Parathyroid adenoma (tissue), 2 donors: ENCODE results near the gene UBB.

Source experiments
- H2AFZ ChIP-seq: fragments of 300-600 bp; sonication (generic); one replicate; pipeline ENCODE4 v1.7.0; 2017; ENCODE audit warnings: antibody characterized with exemption, mild to moderate bottlenecking
- H3K27ac ChIP-seq: fragments of 300-600 bp; sonication (generic); one replicate; pipeline ENCODE4 v1.7.0; 2017
- H3K27me3 ChIP-seq: fragments of 300-600 bp; sonication (generic); one replicate; pipeline ENCODE4 v1.7.0; 2017; ENCODE audit warnings: low read length; ENCODE audit not compliant: control insufficient read depth, insufficient read depth
- H3K36me3 ChIP-seq: fragments of 300-600 bp; sonication (generic); one replicate; pipeline ENCODE4 v1.7.0; 2017; ENCODE audit warnings: low read length; ENCODE audit not compliant: control insufficient read depth, insufficient read depth
- H3K4me1 ChIP-seq: fragments of 300-600 bp; sonication (generic); one replicate; pipeline ENCODE4 v1.7.0; 2017; ENCODE audit warnings: control low read depth
- H3K4me2 ChIP-seq: fragments of 300-600 bp; sonication (generic); one replicate; pipeline ENCODE4 v1.7.0; 2017; ENCODE audit warnings: low read length
- H3K4me3 ChIP-seq: fragments of 300-600 bp; sonication (generic); one replicate; pipeline ENCODE4 v1.7.0; 2017; ENCODE audit warnings: low read depth, low read length
- H3K79me2 ChIP-seq: fragments of 300-600 bp; sonication (generic); one replicate; pipeline ENCODE4 v1.7.0; 2017; ENCODE audit warnings: control low read depth
- H3K9ac ChIP-seq: fragments of 300-600 bp; sonication (generic); one replicate; pipeline ENCODE4 v1.7.0; 2017; ENCODE audit warnings: mild to moderate bottlenecking
- H3K9me3 ChIP-seq: fragments of 300-600 bp; sonication (generic); one replicate; pipeline ENCODE4 v1.7.0; 2017; ENCODE audit warnings: low read length; ENCODE audit not compliant: control insufficient read depth
- TF ChIP-seq, protein P1 (sequence below): fragments of 300-600 bp; sonication (generic); IDR thresholded peaks from one replicate; pipeline ENCODE4 v1.7.0; 2017; ENCODE audit warnings: antibody characterized with exemption, mild to moderate bottlenecking
- donor health status: primary hyperparathyroidism.

Gene UBB

DNA sequence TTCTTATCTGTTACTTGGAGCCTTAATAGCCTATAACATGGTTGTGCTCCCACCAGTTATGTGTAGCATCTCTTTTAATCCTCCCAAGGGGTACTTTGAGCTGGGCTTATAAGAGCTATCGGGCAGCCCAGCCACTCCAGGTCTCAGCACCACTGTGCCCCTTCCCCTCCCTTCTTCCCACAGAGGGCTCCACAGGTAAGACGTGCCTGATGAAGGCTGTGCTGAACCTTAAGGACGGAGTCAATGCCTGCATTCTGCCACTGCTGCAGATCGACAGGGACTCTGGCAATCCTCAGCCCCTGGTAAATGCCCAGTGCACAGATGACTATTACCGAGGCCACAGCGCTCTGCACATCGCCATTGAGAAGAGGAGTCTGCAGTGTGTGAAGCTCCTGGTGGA lies 41.5 kb downstream of the UBB start:
- no peaks in the 10 kb centered on the region for H3K9me3 ChIP-seq
- no peaks in the 10 kb centered on the region for H3K27me3 ChIP-seq
- no peak overlapping the region for H3K4me3 ChIP-seq
- no peaks in the 10 kb centered on the region for H3K36me3 ChIP-seq
- no peak overlapping the region for H2AFZ ChIP-seq
- H3K9ac ChIP-seq = no peak overlapping the region
- H3K4me2 ChIP-seq = no peak overlapping the region
- peaks cover 1% of the 10 kb centered on the region for H3K79me2 ChIP-seq
- no peak overlapping the region for H3K27ac ChIP-seq
- peaks cover 12% of the 10 kb centered on the region for H3K4me1 ChIP-seq
- TF ChIP-seq, protein P1, sequence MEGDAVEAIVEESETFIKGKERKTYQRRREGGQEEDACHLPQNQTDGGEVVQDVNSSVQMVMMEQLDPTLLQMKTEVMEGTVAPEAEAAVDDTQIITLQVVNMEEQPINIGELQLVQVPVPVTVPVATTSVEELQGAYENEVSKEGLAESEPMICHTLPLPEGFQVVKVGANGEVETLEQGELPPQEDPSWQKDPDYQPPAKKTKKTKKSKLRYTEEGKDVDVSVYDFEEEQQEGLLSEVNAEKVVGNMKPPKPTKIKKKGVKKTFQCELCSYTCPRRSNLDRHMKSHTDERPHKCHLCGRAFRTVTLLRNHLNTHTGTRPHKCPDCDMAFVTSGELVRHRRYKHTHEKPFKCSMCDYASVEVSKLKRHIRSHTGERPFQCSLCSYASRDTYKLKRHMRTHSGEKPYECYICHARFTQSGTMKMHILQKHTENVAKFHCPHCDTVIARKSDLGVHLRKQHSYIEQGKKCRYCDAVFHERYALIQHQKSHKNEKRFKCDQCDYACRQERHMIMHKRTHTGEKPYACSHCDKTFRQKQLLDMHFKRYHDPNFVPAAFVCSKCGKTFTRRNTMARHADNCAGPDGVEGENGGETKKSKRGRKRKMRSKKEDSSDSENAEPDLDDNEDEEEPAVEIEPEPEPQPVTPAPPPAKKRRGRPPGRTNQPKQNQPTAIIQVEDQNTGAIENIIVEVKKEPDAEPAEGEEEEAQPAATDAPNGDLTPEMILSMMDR = no peak

DNA sequence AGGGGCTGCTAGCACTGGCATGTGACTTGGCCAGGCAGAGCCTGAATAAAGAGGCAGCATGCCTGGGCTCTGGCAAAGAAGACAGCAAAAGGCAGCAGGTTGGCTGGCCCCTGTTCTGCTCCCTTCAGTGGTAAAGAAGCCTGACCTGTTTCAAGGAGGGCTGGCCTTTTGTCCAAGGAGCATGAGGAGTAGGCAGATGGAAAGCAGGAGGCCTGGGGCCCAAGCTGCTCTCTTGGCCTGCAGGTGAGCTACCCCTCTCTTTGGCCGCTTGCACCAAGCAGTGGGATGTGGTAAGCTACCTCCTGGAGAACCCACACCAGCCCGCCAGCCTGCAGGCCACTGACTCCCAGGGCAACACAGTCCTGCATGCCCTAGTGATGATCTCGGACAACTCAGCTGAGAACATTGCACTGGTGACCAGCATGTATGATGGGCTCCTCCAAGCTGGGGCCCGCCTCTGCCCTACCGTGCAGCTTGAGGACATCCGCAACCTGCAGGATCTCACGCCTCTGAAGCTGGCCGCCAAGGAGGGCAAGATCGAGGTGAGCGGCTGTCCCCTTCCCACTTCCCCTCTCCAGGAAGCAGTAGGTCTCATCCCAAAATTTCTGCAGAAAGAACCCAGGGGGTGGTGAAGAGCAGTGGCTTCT lies 42.5 kb downstream of the UBB start:
- H3K4me2 ChIP-seq = no peak overlapping the region

DNA sequence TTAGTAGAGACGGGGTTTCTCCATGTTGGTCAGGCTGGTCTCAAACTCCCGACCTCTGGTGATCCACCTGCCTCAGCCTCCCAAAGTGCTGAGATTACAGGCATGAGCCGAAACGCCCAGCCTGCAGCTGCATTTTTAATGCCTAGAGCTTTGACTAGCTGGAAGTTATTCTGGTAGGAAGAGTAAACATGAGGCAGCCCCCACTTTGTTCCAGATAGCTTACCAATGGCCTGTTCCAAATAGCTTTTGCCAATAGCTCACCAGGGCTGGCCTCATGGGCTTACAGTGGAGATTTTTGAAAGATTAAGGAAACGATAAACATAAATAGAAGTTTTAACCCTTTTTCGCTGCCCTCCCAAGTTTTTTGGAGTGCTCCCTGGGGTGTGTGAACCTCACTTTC lies 44.3 kb downstream of the UBB start:
- H3K9ac ChIP-seq = no peak overlapping the region
- H3K4me1 ChIP-seq = peaks cover 3% of the 10 kb centered on the region
- no peak overlapping the region for H3K4me3 ChIP-seq
- H2AFZ ChIP-seq = no peak overlapping the region
- no peaks in the 10 kb centered on the region for H3K27me3 ChIP-seq
- H3K36me3 ChIP-seq = no peaks in the 10 kb centered on the region
- TF ChIP-seq, protein P1 = no peak
- H3K4me2 ChIP-seq = no peak overlapping the region
- H3K9me3 ChIP-seq = no peaks in the 10 kb centered on the region
- H3K79me2 ChIP-seq = no peaks in the 10 kb centered on the region
- no peak overlapping the region for H3K27ac ChIP-seq

More for the DNA sequence above, 42.5 kb downstream of the UBB start:
- Histone ChIP-seq H3K4me3 (no peak overlapping the region), H3K36me3 (no peaks in the 10 kb centered on the region), H3K9me3 (no peaks in the 10 kb centered on the region), H3K4me1 (peaks cover 10% of the 10 kb centered on the region), H3K9ac (no peak overlapping the region), H3K79me2 (no peaks in the 10 kb centered on the region), H2AFZ (no peak overlapping the region), H3K27me3 (no peaks in the 10 kb centered on the region), H3K27ac (no peak overlapping the region)
- TF ChIP-seq, protein P1 = no peak

DNA sequence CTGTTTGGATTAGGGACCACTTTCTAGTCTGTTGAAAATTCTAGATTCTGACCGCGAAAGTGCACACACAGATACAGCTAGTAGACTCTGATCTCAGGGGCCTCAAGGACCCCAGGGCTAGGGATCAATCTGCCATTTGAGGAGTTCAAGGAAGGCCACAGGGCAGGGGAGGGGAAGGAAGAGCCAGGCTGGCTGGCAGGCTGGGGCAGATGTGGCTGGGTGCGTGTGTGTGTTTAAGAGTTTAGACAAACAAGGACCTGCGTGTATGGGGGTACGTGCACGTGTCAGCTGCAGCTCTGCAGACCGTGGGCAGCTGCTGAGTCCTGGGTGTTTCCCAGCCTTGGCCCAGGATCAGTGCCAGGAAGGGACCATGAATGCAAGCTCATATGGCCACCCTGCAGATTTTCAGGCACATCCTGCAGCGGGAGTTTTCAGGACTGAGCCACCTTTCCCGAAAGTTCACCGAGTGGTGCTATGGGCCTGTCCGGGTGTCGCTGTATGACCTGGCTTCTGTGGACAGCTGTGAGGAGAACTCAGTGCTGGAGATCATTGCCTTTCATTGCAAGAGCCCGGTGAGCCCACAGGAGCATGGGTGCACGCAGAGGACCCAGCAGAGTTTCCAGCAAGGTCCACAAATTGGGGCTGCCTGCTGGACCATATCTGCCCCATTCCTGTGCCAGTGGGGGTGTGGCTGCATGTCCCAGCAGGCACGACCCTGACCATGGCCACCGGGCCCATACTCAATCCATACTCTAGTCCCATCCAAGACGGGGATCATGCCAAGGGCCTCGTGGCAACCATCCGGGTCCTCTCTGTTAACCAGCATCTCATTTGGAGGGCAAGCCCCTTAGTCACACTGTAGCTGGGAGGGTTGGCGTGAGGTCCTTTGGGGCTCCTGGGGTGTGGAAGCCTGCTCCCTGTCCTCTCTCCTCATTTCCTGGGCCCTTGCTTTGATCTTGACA lies 45.1 kb downstream of the UBB start:
- TF ChIP-seq, protein P1 = no peak
- H3K9me3 ChIP-seq = no peaks in the 10 kb centered on the region
- H3K4me1 ChIP-seq = peaks cover 3% of the 10 kb centered on the region
- H2AFZ ChIP-seq = no peak overlapping the region
- no peaks in the 10 kb centered on the region for H3K79me2 ChIP-seq
- H3K27ac ChIP-seq = no peak overlapping the region
- H3K4me2 ChIP-seq = no peak overlapping the region
- no peaks in the 10 kb centered on the region for H3K36me3 ChIP-seq
- H3K4me3 ChIP-seq = no peak overlapping the region
- no peaks in the 10 kb centered on the region for H3K27me3 ChIP-seq
- H3K9ac ChIP-seq = no peak overlapping the region
